Activated CD4-positive, alpha-beta memory T cell treated with anti-CD3 and anti-CD28 coated beads, Interleukin-2, amount 10 ng/mL, durations not matched to agents 7 days and 5 days (primary cell): ENCODE results near the gene DPM1. TPM values are rescaled to one million over a fixed set of nuclear protein-coding genes. Genes with fewer than 3 reads are reported as not detected.

Source experiments
- CTCF ChIA-PET: fragments of 350-600 bp; sonication (Branson Sonifier 250); formaldehyde crosslinking; loops from one replicate; lab custom pipeline; 2021; ENCODE audit warnings: antibody characterized with exemption, inconsistent platforms; lab: Charles Lee
- POLR2A ChIA-PET: fragments of 350-600 bp; sonication (Branson Sonifier 250); formaldehyde crosslinking; loops from one replicate; lab custom pipeline; 2021; ENCODE audit warnings: antibody characterized with exemption; lab: Charles Lee
- DNase-seq: peaks from one replicate; pipeline ENCODE4 v3.0.0-alpha.2; 2020
- H3K27ac Mint-ChIP-seq: one replicate; pipeline ENCODE4 v1.8.0; 2021; ENCODE audit warnings: mild to moderate bottlenecking, mixed read lengths
- H3K27me3 Mint-ChIP-seq: one replicate; pipeline ENCODE4 v1.8.0; 2021; ENCODE audit warnings: mixed read lengths
- H3K36me3 Mint-ChIP-seq: one replicate; pipeline ENCODE4 v1.8.0; 2021; ENCODE audit warnings: low read depth, mixed read lengths
- H3K4me1 Mint-ChIP-seq: one replicate; pipeline ENCODE4 v1.8.0; 2021; ENCODE audit warnings: mixed read lengths
- H3K4me3 Mint-ChIP-seq: one replicate; pipeline ENCODE4 v1.8.0; 2021; ENCODE audit warnings: mild to moderate bottlenecking, mixed read lengths
- H3K9me3 Mint-ChIP-seq: one replicate; pipeline ENCODE4 v1.8.0; 2021; ENCODE audit warnings: mixed read lengths
- total RNA-seq, 2 experiments: library from RNA; stranded (reverse); gene quantifications; one replicate each; pipeline ENCODE4 v1.2.3, GENCODE V29; 2021

Gene DPM1
- total RNA-seq, 2 experiments from 2014 or later: 46.8 to 49.8 TPM

GRCh38 chr20:50886184-50886790 is 72.0 kb downstream of the DPM1 start:
- H3K4me3 Mint-ChIP-seq: no peak overlapping the region
- ChIA-PET CTCF (interaction anchor here (0.7 to 1.7 kb wide), 2 partner anchors 43 to 92 kb away, joined by 3 read pairs; partner anchors contain the start of gene BCAS4), POLR2A (interaction anchor here (1.4 kb wide), 1 partner anchor 16 kb away, joined by 3 read pairs; no protein-coding TSS in a partner anchor)
- H3K9me3 Mint-ChIP-seq: no peaks in the 10 kb centered on the region
- H3K36me3 Mint-ChIP-seq: peaks cover 18% of the 10 kb centered on the region
- no peak for DNase-seq
- H3K27me3 Mint-ChIP-seq: no peaks in the 10 kb centered on the region
- no peaks in the 10 kb centered on the region for H3K4me1 Mint-ChIP-seq
- no peak overlapping the region for H3K27ac Mint-ChIP-seq

- CTCF ChIA-PET: interaction anchor here (0.7 kb wide), 1 partner anchor 44 kb away, joined by 3 read pairs; no protein-coding TSS in a partner anchor
- H3K27ac Mint-ChIP-seq: no peak overlapping the region
Observed at GRCh38 chr20:50885781-50886180, 72.6 kb downstream of the DPM1 start.

GRCh38 chr20:50885068-50885467 is 73.3 kb downstream of the DPM1 start:
- H3K4me3 Mint-ChIP-seq: no peak overlapping the region
- H3K36me3 Mint-ChIP-seq: peaks cover 13% of the 10 kb centered on the region
- DNase-seq: no peak
- H3K27me3 Mint-ChIP-seq: no peaks in the 10 kb centered on the region
- no peak overlapping the region for H3K27ac Mint-ChIP-seq
- no peaks in the 10 kb centered on the region for H3K9me3 Mint-ChIP-seq
- ChIA-PET CTCF (no interaction called here), POLR2A (interaction anchor here (1.4 to 1.8 kb wide), 2 partner anchors 15 to 73 kb away, joined by 3 to 5 read pairs; partner anchors contain the start of genes DPM1 and MOCS3)
- H3K4me1 Mint-ChIP-seq: no peaks in the 10 kb centered on the region

More at GRCh38 chr20:50885781-50886180, 72.6 kb downstream of the DPM1 start:
- POLR2A ChIA-PET: interaction anchor here (1.4 kb wide), 1 partner anchor 15 kb away, joined by 3 read pairs; no protein-coding TSS in a partner anchor
- Mint-ChIP-seq H3K27me3 (no peaks in the 10 kb centered on the region), H3K4me1 (no peaks in the 10 kb centered on the region), H3K36me3 (peaks cover 15% of the 10 kb centered on the region), H3K9me3 (no peaks in the 10 kb centered on the region), H3K4me3 (no peak overlapping the region)
- DNase-seq: no peak

Other genes with a start within 250 kb of the DPM1 start
- 1 to 10 TPM; 4.3 to 6.2 TPM for gene PARD6B, start 227.0 kb downstream of the DPM1 start, total RNA-seq
- gene BCAS4, start 163.5 kb downstream of the DPM1 start, total RNA-seq: 1 to 10 TPM; 6.3 to 6.6 TPM
- 10 to 100 TPM; 58.8 to 63.3 TPM for gene ADNP, start 27.1 kb downstream of the DPM1 start, total RNA-seq
- 1 to 10 TPM; 4.1 to 4.7 TPM for gene MOCS3, start 286 bp upstream of the DPM1 start, total RNA-seq
- gene KCNG1, start 64.6 kb upstream of the DPM1 start, total RNA-seq: under 1 TPM; 0.13 to 0.30 TPM